ENCODE results near the gene SLC35F3.
"Not testable (repeated sequence)": the region's sequence is repeated elsewhere in the genome, so short reads cannot be mapped to it uniquely, and the experiment has no call there.

SLC35F3 gene

GRCh38 chr1:234246638-234247116 lies 342.2 kb downstream of the SLC35F3 start:
- WGBS, 2 experiments (ENCODE audit: insufficient coverage in 2 of 2): 83 to 95% methylated on average over 3 to 5 of the region's 5 CpGs
- H3K4me1 ChIP-seq (ENCODE audit: control insufficient read depth, insufficient read depth, low read length, poor library complexity, severe bottlenecking): no peaks in the 10 kb centered on the region
- no peak overlapping the region for H3K4me3 ChIP-seq (ENCODE audit: extremely low read depth, insufficient read depth, low read length, poor library complexity, severe bottlenecking)
- H3K9me3 ChIP-seq (ENCODE audit: control insufficient read depth, low read length): no peaks in the 10 kb centered on the region
- H3K36me3 ChIP-seq (ENCODE audit: control insufficient read depth, insufficient read depth, low read length): no peaks in the 10 kb centered on the region
- no peak overlapping the region for H3K27ac ChIP-seq (ENCODE audit: low read depth, low read length, severe bottlenecking)

GRCh38 chr1:234247746-234248145 lies 343.3 kb downstream of the SLC35F3 start:
- not testable (repeated sequence) for H3K4me3 ChIP-seq (ENCODE audit: extremely low read depth, insufficient read depth, low read length, poor library complexity, severe bottlenecking); H3K36me3 ChIP-seq (ENCODE audit: control insufficient read depth, insufficient read depth, low read length); H3K27ac ChIP-seq (ENCODE audit: low read depth, low read length, severe bottlenecking); H3K4me1 ChIP-seq (ENCODE audit: control insufficient read depth, insufficient read depth, low read length, poor library complexity, severe bottlenecking); H3K9me3 ChIP-seq (ENCODE audit: control insufficient read depth, low read length)
- 82 to 83% methylated on average over 1 to 4 of the region's 4 CpGs for WGBS, 2 experiments (ENCODE audit: insufficient coverage in 2 of 2)

GRCh38 chr1:234250747-234251146 lies 346.3 kb downstream of the SLC35F3 start:
- Histone ChIP-seq H3K9me3 (ENCODE audit: control insufficient read depth, low read length) (no peaks in the 10 kb centered on the region), H3K4me1 (ENCODE audit: control insufficient read depth, insufficient read depth, low read length, poor library complexity, severe bottlenecking) (no peaks in the 10 kb centered on the region), H3K36me3 (ENCODE audit: control insufficient read depth, insufficient read depth, low read length) (no peaks in the 10 kb centered on the region), H3K27ac (ENCODE audit: low read depth, low read length, severe bottlenecking) (no peak overlapping the region), H3K4me3 (ENCODE audit: extremely low read depth, insufficient read depth, low read length, poor library complexity, severe bottlenecking) (no peak overlapping the region)
- WGBS, 2 experiments (ENCODE audit: insufficient coverage in 2 of 2): 78 to 80% methylated on average over 1 of the region's 1 CpG

- Histone ChIP-seq H3K4me3 (ENCODE audit: extremely low read depth, insufficient read depth, low read length, poor library complexity, severe bottlenecking) (no peak overlapping the region), H3K27ac (ENCODE audit: low read depth, low read length, severe bottlenecking) (no peak overlapping the region), H3K4me1 (ENCODE audit: control insufficient read depth, insufficient read depth, low read length, poor library complexity, severe bottlenecking) (no peaks in the 10 kb centered on the region), H3K9me3 (ENCODE audit: control insufficient read depth, low read length) (peaks cover 9% of the 10 kb centered on the region), H3K36me3 (ENCODE audit: control insufficient read depth, insufficient read depth, low read length) (no peaks in the 10 kb centered on the region)
- 82 to 83% methylated on average over 1 of the region's 1 CpG for WGBS, 2 experiments (ENCODE audit: insufficient coverage in 2 of 2)
Measured at GRCh38 chr1:234253732-234254131, 349.3 kb downstream of the SLC35F3 start.

- H3K9me3 ChIP-seq (ENCODE audit: control insufficient read depth, low read length): peaks cover 9% of the 10 kb centered on the region
- H3K4me3 ChIP-seq (ENCODE audit: extremely low read depth, insufficient read depth, low read length, poor library complexity, severe bottlenecking): no peak overlapping the region
- WGBS, 2 experiments (ENCODE audit: insufficient coverage in 2 of 2): 60% methylated on average over 1 of the region's 2 CpGs; no CpG with 5 or more reads in 1 of the 2 experiments
- H3K4me1 ChIP-seq (ENCODE audit: control insufficient read depth, insufficient read depth, low read length, poor library complexity, severe bottlenecking): no peaks in the 10 kb centered on the region
- no peak overlapping the region for H3K27ac ChIP-seq (ENCODE audit: low read depth, low read length, severe bottlenecking)
- H3K36me3 ChIP-seq (ENCODE audit: control insufficient read depth, insufficient read depth, low read length): no peaks in the 10 kb centered on the region
Measured at GRCh38 chr1:234256359-234256758, 351.9 kb downstream of the SLC35F3 start.

GRCh38 chr1:234258071-234258470 lies 353.6 kb downstream of the SLC35F3 start:
- Histone ChIP-seq H3K27ac (ENCODE audit: low read depth, low read length, severe bottlenecking) (no peak overlapping the region), H3K4me1 (ENCODE audit: control insufficient read depth, insufficient read depth, low read length, poor library complexity, severe bottlenecking) (no peaks in the 10 kb centered on the region), H3K4me3 (ENCODE audit: extremely low read depth, insufficient read depth, low read length, poor library complexity, severe bottlenecking) (no peak overlapping the region), H3K36me3 (ENCODE audit: control insufficient read depth, insufficient read depth, low read length) (no peaks in the 10 kb centered on the region), H3K9me3 (ENCODE audit: control insufficient read depth, low read length) (peaks cover 9% of the 10 kb centered on the region)
- 88 to 100% methylated on average over 1 of the region's 3 CpGs for WGBS, 2 experiments (ENCODE audit: insufficient coverage in 2 of 2)

- Histone ChIP-seq H3K4me1 (ENCODE audit: control insufficient read depth, insufficient read depth, low read length, poor library complexity, severe bottlenecking) (no peaks in the 10 kb centered on the region), H3K36me3 (ENCODE audit: control insufficient read depth, insufficient read depth, low read length) (no peaks in the 10 kb centered on the region), H3K27ac (ENCODE audit: low read depth, low read length, severe bottlenecking) (no peak overlapping the region), H3K9me3 (ENCODE audit: control insufficient read depth, low read length) (peaks cover 9% of the 10 kb centered on the region), H3K4me3 (ENCODE audit: extremely low read depth, insufficient read depth, low read length, poor library complexity, severe bottlenecking) (no peak overlapping the region)
- 83 to 100% methylated on average over 1 to 4 of the region's 7 CpGs for WGBS, 2 experiments (ENCODE audit: insufficient coverage in 2 of 2)
Measured at GRCh38 chr1:234260578-234260977, 356.1 kb downstream of the SLC35F3 start.

GRCh38 chr1:234261545-234261944 lies 357.1 kb downstream of the SLC35F3 start:
- no peaks in the 10 kb centered on the region for H3K4me1 ChIP-seq (ENCODE audit: control insufficient read depth, insufficient read depth, low read length, poor library complexity, severe bottlenecking)
- 89 to 100% methylated on average over 1 to 5 of the region's 5 CpGs for WGBS, 2 experiments (ENCODE audit: insufficient coverage in 2 of 2)
- H3K27ac ChIP-seq (ENCODE audit: low read depth, low read length, severe bottlenecking): no peak overlapping the region
- peaks cover 9% of the 10 kb centered on the region for H3K9me3 ChIP-seq (ENCODE audit: control insufficient read depth, low read length)
- H3K36me3 ChIP-seq (ENCODE audit: control insufficient read depth, insufficient read depth, low read length): no peaks in the 10 kb centered on the region
- H3K4me3 ChIP-seq (ENCODE audit: extremely low read depth, insufficient read depth, low read length, poor library complexity, severe bottlenecking): no peak overlapping the region

GRCh38 chr1:234262007-234262753 lies 357.7 kb downstream of the SLC35F3 start:
- H3K27ac ChIP-seq (ENCODE audit: low read depth, low read length, severe bottlenecking): no peak overlapping the region
- H3K9me3 ChIP-seq (ENCODE audit: control insufficient read depth, low read length): peaks cover 9% of the 10 kb centered on the region
- no peaks in the 10 kb centered on the region for H3K36me3 ChIP-seq (ENCODE audit: control insufficient read depth, insufficient read depth, low read length)
- no peak overlapping the region for H3K4me3 ChIP-seq (ENCODE audit: extremely low read depth, insufficient read depth, low read length, poor library complexity, severe bottlenecking)
- H3K4me1 ChIP-seq (ENCODE audit: control insufficient read depth, insufficient read depth, low read length, poor library complexity, severe bottlenecking): no peaks in the 10 kb centered on the region
- WGBS, 2 experiments (ENCODE audit: insufficient coverage in 2 of 2): 86 to 96% methylated on average over 4 to 6 of the region's 6 CpGs

- Histone ChIP-seq H3K9me3 (ENCODE audit: control insufficient read depth, low read length) (peaks cover 6% of the 10 kb centered on the region), H3K36me3 (ENCODE audit: control insufficient read depth, insufficient read depth, low read length) (no peaks in the 10 kb centered on the region), H3K4me3 (ENCODE audit: extremely low read depth, insufficient read depth, low read length, poor library complexity, severe bottlenecking) (no peak overlapping the region), H3K27ac (ENCODE audit: low read depth, low read length, severe bottlenecking) (no peak overlapping the region), H3K4me1 (ENCODE audit: control insufficient read depth, insufficient read depth, low read length, poor library complexity, severe bottlenecking) (no peaks in the 10 kb centered on the region)
- 82% methylated on average over 2 of the region's 2 CpGs; no CpG with 5 or more reads in 1 of the 2 experiments for WGBS, 2 experiments (ENCODE audit: insufficient coverage in 2 of 2)
Measured at GRCh38 chr1:234262754-234263105, 358.3 kb downstream of the SLC35F3 start.

GRCh38 chr1:234264832-234265231 lies 360.4 kb downstream of the SLC35F3 start:
- H3K4me1 ChIP-seq (ENCODE audit: control insufficient read depth, insufficient read depth, low read length, poor library complexity, severe bottlenecking): no peaks in the 10 kb centered on the region
- no peak overlapping the region for H3K4me3 ChIP-seq (ENCODE audit: extremely low read depth, insufficient read depth, low read length, poor library complexity, severe bottlenecking)
- WGBS, 2 experiments (ENCODE audit: insufficient coverage in 2 of 2): 86% methylated on average over 5 of the region's 5 CpGs
- H3K36me3 ChIP-seq (ENCODE audit: control insufficient read depth, insufficient read depth, low read length): no peaks in the 10 kb centered on the region
- no peak overlapping the region for H3K27ac ChIP-seq (ENCODE audit: low read depth, low read length, severe bottlenecking)
- no peaks in the 10 kb centered on the region for H3K9me3 ChIP-seq (ENCODE audit: control insufficient read depth, low read length)

Data from mesodermal cell (in vitro differentiated cells).